GM21723 (cell line): ENCODE data around the gene WDR81.
"Not testable (repeated sequence)": the region's sequence is repeated elsewhere in the genome, so short reads cannot be mapped to it uniquely, and the experiment has no call there.

ENCODE experiments used
- ATAC-seq: cut with Tn5 transposase; IDR thresholded peaks from one replicate; pipeline ENCODE4 v1.9.1; 2021; ENCODE audit warnings: mild to moderate bottlenecking, moderate library complexity; ENCODE audit not compliant: unreplicated experiment

WDR81 gene

GRCh38 chr17:1753767-1754429, 29.4 kb downstream of the WDR81 start:
- ATAC-seq = no peak

GRCh38 chr17:1754430-1755112, 30.1 kb downstream of the WDR81 start:
- no peak for ATAC-seq

DNA sequence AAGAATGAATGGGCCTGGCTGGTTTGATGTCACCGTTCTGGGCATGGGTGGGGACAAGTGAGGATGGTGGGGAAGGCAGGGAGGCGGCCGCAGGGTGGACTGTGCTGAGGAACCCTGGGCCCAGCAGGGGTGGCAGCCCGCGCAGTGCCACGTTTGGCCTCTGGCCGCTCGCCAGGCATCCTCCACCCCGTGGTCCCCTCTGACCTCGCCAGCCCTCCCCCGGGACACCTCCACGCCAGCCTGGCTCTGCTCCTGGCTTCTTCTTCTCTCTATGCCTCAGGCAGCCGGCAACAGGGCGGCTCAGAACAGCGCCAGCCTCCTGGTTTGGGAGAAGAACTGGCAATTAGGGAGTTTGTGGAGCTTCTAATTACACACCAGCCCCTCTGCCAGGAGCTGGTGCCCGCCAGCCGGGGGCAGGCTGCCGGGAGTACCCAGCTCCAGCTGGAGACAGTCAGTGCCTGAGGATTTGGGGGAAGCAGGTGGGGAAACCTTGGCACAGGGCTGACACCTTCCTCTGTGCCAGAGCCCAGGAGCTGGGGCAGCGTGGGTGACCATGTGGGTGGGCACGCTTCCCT, 30.8 kb downstream of the WDR81 start:
- ATAC-seq = no peak

- ATAC-seq = no peak
Measured at GRCh38 chr17:1755827-1756262, 31.3 kb downstream of the WDR81 start.

DNA sequence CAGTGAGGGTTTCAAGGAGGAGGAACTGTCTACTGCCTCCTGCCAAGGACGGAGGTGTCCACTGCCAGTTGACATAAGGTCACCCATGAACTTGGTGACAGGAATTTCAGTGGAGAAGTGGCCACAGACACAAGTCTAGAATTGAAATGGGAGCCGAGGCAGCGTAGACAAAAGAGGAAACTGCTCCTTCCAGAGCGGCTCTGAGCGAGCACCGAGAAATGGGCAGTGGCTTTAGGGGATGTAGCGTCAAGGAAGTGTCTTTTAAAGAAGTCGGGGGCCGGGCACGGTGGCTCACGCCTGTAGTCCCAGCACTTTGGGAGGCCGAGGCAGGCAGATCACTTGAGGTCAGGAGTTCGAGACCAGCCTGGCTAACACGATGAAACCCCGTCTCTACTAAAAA, 34.3 kb downstream of the WDR81 start:
- ATAC-seq = no peak

- no peak for ATAC-seq
Measured at GRCh38 chr17:1759529-1759928, 35.0 kb downstream of the WDR81 start.

DNA sequence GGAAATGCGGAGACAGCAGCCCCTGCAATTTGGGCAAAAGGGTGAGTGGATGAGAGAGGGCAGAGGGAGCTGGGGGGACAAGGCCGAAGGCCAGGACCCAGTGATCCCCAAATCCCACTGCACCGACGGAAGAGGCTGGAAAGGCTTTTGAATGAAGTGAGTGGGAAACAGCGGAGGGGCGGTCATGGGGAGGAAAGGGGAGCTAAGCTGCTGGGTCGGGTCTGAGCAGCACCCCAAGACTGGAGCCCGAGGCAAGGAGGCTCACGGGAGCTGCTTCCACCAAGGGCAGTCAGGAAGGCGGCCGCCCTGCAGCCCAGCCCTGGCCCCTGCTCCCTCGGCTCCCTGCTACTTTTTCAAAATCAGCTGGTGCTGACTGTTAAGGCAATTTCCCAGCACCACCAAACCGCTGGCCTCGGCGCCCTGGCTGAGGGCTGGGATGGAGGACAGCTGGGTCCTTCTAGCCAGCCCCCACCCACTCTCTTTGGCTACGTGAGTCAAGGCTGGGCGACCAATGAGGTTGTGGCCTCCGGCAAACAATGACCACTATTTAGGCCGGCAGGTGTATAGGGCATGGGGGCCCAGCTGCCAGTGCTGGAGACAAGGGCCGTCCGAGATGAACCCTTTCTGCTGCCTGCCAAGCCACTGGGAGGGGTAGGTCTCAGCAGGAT, 37.9 kb downstream of the WDR81 start:
- ATAC-seq = no peak

- no peak for ATAC-seq
Measured at GRCh38 chr17:1762901-1763898, 38.7 kb downstream of the WDR81 start.

- ATAC-seq = no peak
Measured at GRCh38 chr17:1764284-1764683, 39.8 kb downstream of the WDR81 start.

DNA sequence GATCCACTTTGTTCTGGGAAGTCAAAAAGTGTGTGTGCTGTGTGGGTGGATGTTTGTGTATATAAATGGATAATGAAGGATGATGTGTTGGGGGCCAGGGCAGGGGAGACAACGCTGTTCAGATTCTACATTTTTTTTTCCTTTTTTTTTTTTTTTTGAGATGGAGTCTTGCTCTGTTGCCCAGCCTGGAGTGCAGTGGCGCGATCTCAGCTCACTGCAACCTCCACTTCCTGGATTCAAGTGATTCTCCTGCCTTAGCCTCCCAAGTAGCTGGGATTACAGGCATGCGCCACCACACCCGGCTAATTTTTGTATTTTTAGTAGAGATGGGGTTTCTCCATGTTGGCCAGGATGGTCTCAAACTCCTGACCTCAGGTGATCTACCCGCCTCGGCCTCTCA, 40.2 kb downstream of the WDR81 start:
- ATAC-seq = not testable (repeated sequence)

DNA sequence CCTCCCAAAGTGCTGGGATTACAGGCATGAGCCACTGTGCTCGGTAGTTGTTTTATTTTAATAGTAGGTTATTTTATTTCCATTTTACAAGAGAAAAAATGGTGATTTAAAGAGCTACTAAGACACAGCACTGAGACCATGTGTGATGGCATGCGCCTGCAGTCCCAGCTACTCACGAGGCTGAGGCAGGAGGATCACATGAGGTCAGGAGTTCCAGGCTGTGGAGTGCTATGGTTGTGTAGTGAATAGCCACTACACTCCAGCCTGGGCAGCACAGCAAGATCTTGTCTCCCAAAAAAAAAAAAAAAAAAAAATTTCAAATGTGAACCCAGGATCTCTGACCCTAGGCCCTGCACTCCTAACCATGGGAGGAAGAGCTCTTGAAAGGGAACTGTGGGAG, 41.1 kb downstream of the WDR81 start:
- no peak for ATAC-seq

DNA sequence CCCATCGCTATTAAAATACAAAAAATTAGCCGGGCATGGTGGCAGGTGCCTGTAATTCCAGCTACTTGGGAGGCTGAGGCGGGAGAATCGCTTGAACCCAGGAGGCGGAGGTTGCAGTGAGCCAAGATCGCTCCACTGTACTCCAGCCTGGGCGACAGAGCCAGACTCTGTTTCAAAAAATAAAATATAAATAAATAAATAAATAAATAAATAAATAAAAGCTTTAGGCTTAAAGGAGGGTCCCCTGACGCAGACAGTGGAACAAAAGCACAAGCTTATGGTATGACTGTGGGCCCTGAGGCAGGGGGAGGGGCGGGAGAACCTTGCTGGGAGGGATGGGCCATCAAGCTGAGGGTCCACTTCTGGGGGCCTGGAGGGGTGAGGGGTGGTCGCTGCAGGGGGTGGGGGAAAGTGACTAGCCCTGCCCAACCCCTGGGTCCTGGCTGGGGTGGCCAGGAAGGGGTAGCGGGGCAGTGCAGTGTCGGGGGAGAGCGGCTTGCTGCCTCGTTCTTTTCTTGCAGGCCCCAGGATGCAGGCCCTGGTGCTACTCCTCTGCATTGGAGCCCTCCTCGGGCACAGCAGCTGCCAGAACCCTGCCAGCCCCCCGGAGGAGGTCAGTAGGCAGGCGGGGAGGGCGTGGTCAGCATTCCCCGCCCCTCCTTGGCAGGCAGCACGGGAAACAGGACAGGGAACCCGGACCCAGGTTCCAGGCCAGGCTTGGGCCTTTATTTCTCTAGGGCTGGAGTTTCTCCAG, 42.1 kb downstream of the WDR81 start:
- no peak for ATAC-seq

GRCh38 chr17:1767358-1767757, 42.9 kb downstream of the WDR81 start:
- ATAC-seq = no peak

DNA sequence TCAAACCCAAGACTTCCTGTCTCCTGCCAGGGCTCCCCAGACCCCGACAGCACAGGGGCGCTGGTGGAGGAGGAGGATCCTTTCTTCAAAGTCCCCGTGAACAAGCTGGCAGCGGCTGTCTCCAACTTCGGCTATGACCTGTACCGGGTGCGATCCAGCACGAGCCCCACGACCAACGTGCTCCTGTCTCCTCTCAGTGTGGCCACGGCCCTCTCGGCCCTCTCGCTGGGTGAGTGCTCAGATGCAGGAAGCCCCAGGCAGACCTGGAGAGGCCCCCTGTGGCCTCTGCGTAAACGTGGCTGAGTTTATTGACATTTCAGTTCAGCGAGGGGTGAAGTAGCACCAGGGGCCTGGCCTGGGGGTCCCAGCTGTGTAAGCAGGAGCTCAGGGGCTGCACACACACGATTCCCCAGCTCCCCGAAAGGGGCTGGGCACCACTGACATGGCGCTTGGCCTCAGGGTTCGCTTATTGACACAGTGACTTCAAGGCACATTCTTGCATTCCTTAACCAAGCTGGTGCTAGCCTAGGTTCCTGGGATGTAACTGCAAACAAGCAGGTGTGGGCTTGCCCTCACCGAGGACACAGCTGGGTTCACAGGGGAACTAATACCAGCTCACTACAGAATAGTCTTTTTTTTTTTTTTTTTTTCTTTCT, 45.4 kb downstream of the WDR81 start:
- ATAC-seq = no peak

- ATAC-seq = not testable (repeated sequence)
Measured at GRCh38 chr17:1773000-1773695, 48.6 kb downstream of the WDR81 start.

DNA sequence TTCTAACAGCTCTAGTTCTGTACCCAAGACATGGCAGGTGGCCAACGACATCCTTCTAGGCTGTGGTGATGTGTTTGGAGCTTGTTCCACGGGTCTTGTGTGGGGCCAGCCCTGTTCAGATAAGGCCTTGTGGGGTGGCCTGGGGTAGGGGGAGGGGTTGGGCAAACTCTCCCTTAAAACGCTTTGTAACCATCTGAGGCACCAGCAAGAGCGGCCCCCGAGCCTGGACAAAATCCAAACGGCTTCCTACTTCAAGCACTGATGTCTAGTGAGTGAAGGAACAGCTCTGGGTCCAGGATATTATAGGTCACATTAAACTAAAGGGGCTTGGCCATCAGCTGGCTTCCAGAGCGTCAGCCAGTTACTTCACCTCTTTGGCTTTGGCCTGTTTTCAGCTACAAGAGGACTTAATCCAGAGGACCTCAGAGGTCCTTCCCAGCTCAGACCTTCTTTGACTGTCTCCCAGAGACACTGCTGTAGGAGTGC, 49.2 kb downstream of the WDR81 start:
- no peak for ATAC-seq

DNA sequence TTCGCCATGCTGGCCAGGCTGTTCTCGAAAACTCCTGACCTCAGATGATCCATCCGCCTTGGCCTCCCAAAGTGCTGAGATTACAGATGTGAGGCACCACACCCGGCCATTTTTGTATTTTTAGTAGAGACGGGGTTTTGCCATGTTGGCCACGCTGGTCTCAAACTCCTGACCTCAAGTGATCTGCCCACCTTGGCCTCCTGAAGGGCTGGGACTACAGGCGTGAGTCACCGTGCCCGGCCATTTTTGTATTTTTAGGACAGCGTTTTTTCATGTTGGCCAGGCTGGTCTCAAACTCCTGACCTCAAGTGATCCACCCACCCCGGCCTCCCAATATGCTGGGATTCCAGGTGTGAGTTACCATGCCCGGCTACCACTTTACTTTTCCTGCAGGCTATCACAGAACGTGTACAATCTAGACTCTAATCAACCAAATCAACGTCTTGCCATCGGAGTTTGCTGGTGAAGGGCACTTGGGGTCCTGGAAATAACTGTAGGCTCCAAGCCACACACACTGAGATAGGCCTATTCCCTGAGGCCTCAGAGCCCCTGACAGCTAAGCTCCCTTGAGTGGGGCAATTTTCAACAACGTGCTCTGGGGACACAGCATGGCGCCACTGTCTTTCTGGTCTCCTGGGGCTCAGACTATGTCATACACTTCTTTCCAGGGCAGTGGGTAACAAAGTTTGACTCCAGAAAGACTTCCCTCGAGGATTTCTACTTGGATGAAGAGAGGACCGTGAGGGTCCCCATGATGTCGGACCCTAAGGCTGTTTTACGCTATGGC, 50.1 kb downstream of the WDR81 start:
- ATAC-seq = no peak

DNA sequence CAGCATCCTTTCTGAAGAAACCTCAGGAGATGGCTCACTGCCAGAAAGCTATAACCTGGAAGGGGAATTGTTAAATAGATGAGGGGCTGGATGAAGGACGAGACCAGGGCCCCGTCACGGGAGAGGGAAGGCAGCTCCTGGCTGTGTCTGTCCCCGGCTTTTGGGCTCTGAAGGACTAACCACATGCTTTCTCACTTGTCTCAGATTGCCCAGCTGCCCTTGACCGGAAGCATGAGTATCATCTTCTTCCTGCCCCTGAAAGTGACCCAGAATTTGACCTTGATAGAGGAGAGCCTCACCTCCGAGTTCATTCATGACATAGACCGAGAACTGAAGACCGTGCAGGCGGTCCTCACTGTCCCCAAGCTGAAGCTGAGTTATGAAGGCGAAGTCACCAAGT, 51.8 kb downstream of the WDR81 start:
- ATAC-seq = no peak
